ENCODE results near the gene IMMP2L.

IMMP2L gene

GRCh38 chr7:111198255-111198654, 364.0 kb downstream of the IMMP2L start:
- H2AFZ ChIP-seq (ENCODE audit: low read depth, low read length, severe bottlenecking): no peak overlapping the region

GRCh38 chr7:111196655-111197054, 365.6 kb downstream of the IMMP2L start:
- no peaks in the 10 kb centered on the region for H3K9me2 ChIP-seq (replicated peaks; ENCODE audit: insufficient read depth, low read length)
- no peak overlapping the region for H3K27ac ChIP-seq (ENCODE audit: low read depth, low read length)
- no peaks in the 10 kb centered on the region for H3F3A ChIP-seq (ENCODE audit: insufficient read depth)
- no peaks in the 10 kb centered on the region for H3K36me3 ChIP-seq (ENCODE audit: low read length)
- no peak for TF ChIP-seq CTCF (IDR thresholded peaks at IDR 0.05; ENCODE audit: insufficient read depth, low read length, poor library complexity, severe bottlenecking)
- no peak for TF ChIP-seq EZH2phosphoT487 (conservative IDR thresholded peaks at IDR 0.05; ENCODE audit: low read length)
- no peaks in the 10 kb centered on the region for H3K27me3 ChIP-seq (ENCODE audit: low read length)
- no peaks in the 10 kb centered on the region for H4K20me1 ChIP-seq (ENCODE audit: low read depth, low read length)
- H2AFZ ChIP-seq (ENCODE audit: low read depth, low read length, severe bottlenecking): no peak overlapping the region
- H3K9ac ChIP-seq (ENCODE audit: low read length): no peak overlapping the region
- H3K9me3 ChIP-seq (ENCODE audit: insufficient read depth, low read length): no peaks in the 10 kb centered on the region
- H3K4me3 ChIP-seq (ENCODE audit: insufficient read depth, low read length, poor library complexity, severe bottlenecking): no peak overlapping the region
- H3K4me2 ChIP-seq (ENCODE audit: low read depth, low read length, poor library complexity, severe bottlenecking): no peak overlapping the region
- H3K79me2 ChIP-seq (ENCODE audit: insufficient read depth, low read length): no peaks in the 10 kb centered on the region

More at GRCh38 chr7:111198255-111198654, 364.0 kb downstream of the IMMP2L start:
- TF ChIP-seq EZH2phosphoT487 (conservative IDR thresholded peaks at IDR 0.05; ENCODE audit: low read length): no peak
- no peak for TF ChIP-seq CTCF (IDR thresholded peaks at IDR 0.05; ENCODE audit: insufficient read depth, low read length, poor library complexity, severe bottlenecking)
- no peaks in the 10 kb centered on the region for H3K79me2 ChIP-seq (ENCODE audit: insufficient read depth, low read length)
- H3K9ac ChIP-seq (ENCODE audit: low read length): no peak overlapping the region
- H3K9me2 ChIP-seq (replicated peaks; ENCODE audit: insufficient read depth, low read length): no peaks in the 10 kb centered on the region
- H4K20me1 ChIP-seq (ENCODE audit: low read depth, low read length): no peaks in the 10 kb centered on the region
- no peaks in the 10 kb centered on the region for H3F3A ChIP-seq (ENCODE audit: insufficient read depth)
- H3K27me3 ChIP-seq (ENCODE audit: low read length): no peaks in the 10 kb centered on the region
- H3K9me3 ChIP-seq (ENCODE audit: insufficient read depth, low read length): no peaks in the 10 kb centered on the region
- no peak overlapping the region for H3K4me2 ChIP-seq (ENCODE audit: low read depth, low read length, poor library complexity, severe bottlenecking)
- no peak overlapping the region for H3K4me3 ChIP-seq (ENCODE audit: insufficient read depth, low read length, poor library complexity, severe bottlenecking)
- no peaks in the 10 kb centered on the region for H3K36me3 ChIP-seq (ENCODE audit: low read length)
- H3K27ac ChIP-seq (ENCODE audit: low read depth, low read length): no peak overlapping the region

- TF ChIP-seq CTCF (IDR thresholded peaks at IDR 0.05; ENCODE audit: insufficient read depth, low read length, poor library complexity, severe bottlenecking) (no peak), EZH2phosphoT487 (conservative IDR thresholded peaks at IDR 0.05; ENCODE audit: low read length) (no peak)
- Histone ChIP-seq H3K36me3 (ENCODE audit: low read length) (no peaks in the 10 kb centered on the region), H3K4me2 (ENCODE audit: low read depth, low read length, poor library complexity, severe bottlenecking) (no peak overlapping the region), H3K9ac (ENCODE audit: low read length) (no peak overlapping the region), H2AFZ (ENCODE audit: low read depth, low read length, severe bottlenecking) (no peak overlapping the region), H3F3A (ENCODE audit: insufficient read depth) (no peaks in the 10 kb centered on the region), H4K20me1 (ENCODE audit: low read depth, low read length) (no peaks in the 10 kb centered on the region), H3K27me3 (ENCODE audit: low read length) (no peaks in the 10 kb centered on the region), H3K4me3 (ENCODE audit: insufficient read depth, low read length, poor library complexity, severe bottlenecking) (no peak overlapping the region), H3K9me3 (ENCODE audit: insufficient read depth, low read length) (no peaks in the 10 kb centered on the region), H3K27ac (ENCODE audit: low read depth, low read length) (no peak overlapping the region), H3K79me2 (ENCODE audit: insufficient read depth, low read length) (no peaks in the 10 kb centered on the region), H3K9me2 (replicated peaks; ENCODE audit: insufficient read depth, low read length) (no peaks in the 10 kb centered on the region)
Measured at GRCh38 chr7:111192614-111193413, 369.5 kb downstream of the IMMP2L start.

All from SU-DHL-6 (cell line).